ENCODE measurements around the gene PRRT2.

PRRT2 gene

GRCh38 chr16:29811896-29812665 is at the start of gene PRRT2:
PRRT2 (plus strand) TSS chr16:29812193; CDS start chr16:29813055, 862 bp downstream.
- Histone ChIP-seq H3K36me3 (peaks cover 32% of the 10 kb centered on the region), H3K27me3 (ENCODE audit: insufficient read depth, low read depth, severe bottlenecking) (no peaks in the 10 kb centered on the region), H3K9me3 (ENCODE audit: severe bottlenecking) (no peaks in the 10 kb centered on the region), H3K27ac (peak within 1 kb of the TSS; percentile 94), H3K4me3 (ENCODE audit: low read depth, low read length) (peak within 1 kb of the TSS; percentile 78)
- DNase-seq = peak; percentile 93
- no peak for TF ChIP-seq CTCF (IDR thresholded peaks at IDR 0.05; ENCODE audit: low read depth, low read length)

- no peak overlapping the region for H3K27ac ChIP-seq
- no peak overlapping the region for H3K4me3 ChIP-seq (ENCODE audit: low read depth, low read length)
- no peak for DNase-seq
- H3K9me3 ChIP-seq (ENCODE audit: severe bottlenecking) = no peaks in the 10 kb centered on the region
- no peaks in the 10 kb centered on the region for H3K27me3 ChIP-seq (ENCODE audit: insufficient read depth, low read depth, severe bottlenecking)
- no peaks in the 10 kb centered on the region for H3K36me3 ChIP-seq
- TF ChIP-seq CTCF (IDR thresholded peaks at IDR 0.05; ENCODE audit: low read depth, low read length) = no peak
Measured at GRCh38 chr16:29763326-29763725, 48.7 kb upstream of the PRRT2 start.

GRCh38 chr16:29765167-29766032 is 46.6 kb upstream of the PRRT2 start:
- peak; percentile 71 for DNase-seq
- Histone ChIP-seq H3K36me3 (no peaks in the 10 kb centered on the region), H3K27me3 (ENCODE audit: insufficient read depth, low read depth, severe bottlenecking) (no peaks in the 10 kb centered on the region), H3K9me3 (ENCODE audit: severe bottlenecking) (no peaks in the 10 kb centered on the region), H3K4me3 (ENCODE audit: low read depth, low read length) (no peak overlapping the region), H3K27ac (peak overlapping the region; percentile 61)
- TF ChIP-seq CTCF (IDR thresholded peaks at IDR 0.05; ENCODE audit: low read depth, low read length) = no peak

- H3K27me3 ChIP-seq (ENCODE audit: insufficient read depth, low read depth, severe bottlenecking) = no peaks in the 10 kb centered on the region
- no peaks in the 10 kb centered on the region for H3K36me3 ChIP-seq
- H3K9me3 ChIP-seq (ENCODE audit: severe bottlenecking) = no peaks in the 10 kb centered on the region
- H3K4me3 ChIP-seq (ENCODE audit: low read depth, low read length) = no peak overlapping the region
- no peak for DNase-seq
- H3K27ac ChIP-seq = no peak overlapping the region
- no peak for TF ChIP-seq CTCF (IDR thresholded peaks at IDR 0.05; ENCODE audit: low read depth, low read length)
Measured at GRCh38 chr16:29766571-29766970, 45.4 kb upstream of the PRRT2 start.

- no peak for TF ChIP-seq CTCF (IDR thresholded peaks at IDR 0.05; ENCODE audit: low read depth, low read length)
- Histone ChIP-seq H3K27ac (no peak overlapping the region), H3K9me3 (ENCODE audit: severe bottlenecking) (no peaks in the 10 kb centered on the region), H3K27me3 (ENCODE audit: insufficient read depth, low read depth, severe bottlenecking) (no peaks in the 10 kb centered on the region), H3K4me3 (ENCODE audit: low read depth, low read length) (no peak overlapping the region), H3K36me3 (no peaks in the 10 kb centered on the region)
- no peak for DNase-seq
Measured at GRCh38 chr16:29767062-29767461, 44.9 kb upstream of the PRRT2 start.
